ENCODE results near the gene NABP2. TPM values are rescaled to one million over a fixed set of nuclear protein-coding genes. Genes with fewer than 3 reads are reported as not detected.

The NABP2 gene
- total RNA-seq, 1 donor: 26.8 TPM

DNA sequence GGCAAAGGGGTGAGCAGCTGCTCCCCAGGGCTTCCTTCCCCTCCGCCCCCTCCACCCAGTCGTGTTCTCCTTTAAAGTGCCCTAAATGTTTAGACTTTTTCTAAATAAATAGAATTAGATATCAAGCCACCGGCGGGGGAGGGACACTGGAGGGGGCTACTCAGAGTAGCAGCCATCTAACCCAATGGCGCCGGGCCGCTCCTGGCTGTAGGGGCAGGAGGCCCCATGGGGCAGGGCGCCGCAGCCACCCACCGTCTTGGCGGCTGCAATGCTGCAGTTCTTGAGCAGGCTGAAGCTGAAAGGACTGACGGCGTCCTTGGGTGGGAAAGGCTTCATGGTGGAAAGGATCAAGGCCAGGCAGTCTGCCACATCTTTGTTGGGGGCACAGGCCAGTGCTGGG is 18.8 kb downstream of the NABP2 start:
- no peak for DNase-seq (ENCODE audit: insufficient read length, low spot score, missing footprints)
- peaks cover 5% of the 10 kb centered on the region for H3K79me2 ChIP-seq (ENCODE audit: insufficient read depth, low read length)
- no peak overlapping the region for H2AFZ ChIP-seq (ENCODE audit: low read length)
- TF ChIP-seq, protein P1, sequence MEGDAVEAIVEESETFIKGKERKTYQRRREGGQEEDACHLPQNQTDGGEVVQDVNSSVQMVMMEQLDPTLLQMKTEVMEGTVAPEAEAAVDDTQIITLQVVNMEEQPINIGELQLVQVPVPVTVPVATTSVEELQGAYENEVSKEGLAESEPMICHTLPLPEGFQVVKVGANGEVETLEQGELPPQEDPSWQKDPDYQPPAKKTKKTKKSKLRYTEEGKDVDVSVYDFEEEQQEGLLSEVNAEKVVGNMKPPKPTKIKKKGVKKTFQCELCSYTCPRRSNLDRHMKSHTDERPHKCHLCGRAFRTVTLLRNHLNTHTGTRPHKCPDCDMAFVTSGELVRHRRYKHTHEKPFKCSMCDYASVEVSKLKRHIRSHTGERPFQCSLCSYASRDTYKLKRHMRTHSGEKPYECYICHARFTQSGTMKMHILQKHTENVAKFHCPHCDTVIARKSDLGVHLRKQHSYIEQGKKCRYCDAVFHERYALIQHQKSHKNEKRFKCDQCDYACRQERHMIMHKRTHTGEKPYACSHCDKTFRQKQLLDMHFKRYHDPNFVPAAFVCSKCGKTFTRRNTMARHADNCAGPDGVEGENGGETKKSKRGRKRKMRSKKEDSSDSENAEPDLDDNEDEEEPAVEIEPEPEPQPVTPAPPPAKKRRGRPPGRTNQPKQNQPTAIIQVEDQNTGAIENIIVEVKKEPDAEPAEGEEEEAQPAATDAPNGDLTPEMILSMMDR (IDR thresholded peaks at IDR 0.05; ENCODE audit: extremely low read depth, low read depth, low read length): no peak
- H3K4me1 ChIP-seq (ENCODE audit: insufficient read depth, low read length): peaks cover 7% of the 10 kb centered on the region
- H4K20me1 ChIP-seq (ENCODE audit: insufficient read depth, low read length): peaks cover 52% of the 10 kb centered on the region
- H3K27me3 ChIP-seq (ENCODE audit: insufficient read depth, low read length): no peaks in the 10 kb centered on the region
- no peaks in the 10 kb centered on the region for H3K9me3 ChIP-seq (ENCODE audit: low read depth, low read length)
- H3K4me2 ChIP-seq (ENCODE audit: insufficient read depth, low read length): no peak overlapping the region
- no peak overlapping the region for H3K4me3 ChIP-seq (ENCODE audit: insufficient read depth, low read length)
- H3K27ac ChIP-seq (ENCODE audit: low read depth, low read length): no peak overlapping the region
- H3K36me3 ChIP-seq (ENCODE audit: insufficient read depth, low read length): peaks cover 81% of the 10 kb centered on the region

- Histone ChIP-seq H3K36me3 (ENCODE audit: insufficient read depth, low read length) (peaks cover 86% of the 10 kb centered on the region), H3K4me1 (ENCODE audit: insufficient read depth, low read length) (peaks cover 7% of the 10 kb centered on the region), H3K4me2 (ENCODE audit: insufficient read depth, low read length) (no peak overlapping the region), H2AFZ (ENCODE audit: low read length) (no peak overlapping the region), H4K20me1 (ENCODE audit: insufficient read depth, low read length) (peaks cover 56% of the 10 kb centered on the region), H3K79me2 (ENCODE audit: insufficient read depth, low read length) (peaks cover 9% of the 10 kb centered on the region), H3K4me3 (ENCODE audit: insufficient read depth, low read length) (no peak overlapping the region), H3K27ac (ENCODE audit: low read depth, low read length) (no peak overlapping the region), H3K27me3 (ENCODE audit: insufficient read depth, low read length) (no peaks in the 10 kb centered on the region), H3K9me3 (ENCODE audit: low read depth, low read length) (no peaks in the 10 kb centered on the region)
- TF ChIP-seq, protein P1 (IDR thresholded peaks at IDR 0.05; ENCODE audit: extremely low read depth, low read depth, low read length): no peak
- peak; percentile 88 for DNase-seq (ENCODE audit: insufficient read length, low spot score, missing footprints)
Observed at GRCh38 chr12:56243731-56244181, 19.6 kb downstream of the NABP2 start.

DNA sequence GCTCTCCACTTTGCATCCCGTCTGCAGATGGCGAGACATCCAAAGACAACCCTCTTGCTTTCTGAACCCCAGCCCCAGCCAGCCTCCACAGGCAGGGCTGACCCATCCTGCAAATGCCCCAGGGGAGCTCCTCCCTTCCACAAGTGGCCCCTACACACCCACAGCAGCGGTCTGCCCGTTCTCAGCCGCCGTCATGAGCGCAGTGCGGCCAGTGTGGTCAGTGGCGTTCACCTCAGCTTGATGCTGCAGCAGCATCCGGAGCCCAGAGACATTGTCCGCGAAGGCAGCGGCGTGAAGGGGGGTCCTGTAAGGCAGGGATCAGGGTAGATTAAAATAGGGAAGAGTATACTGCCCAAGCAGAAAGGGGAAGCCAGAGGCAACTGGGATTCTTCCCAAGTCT is 20.4 kb downstream of the NABP2 start:
- H3K4me2 ChIP-seq (ENCODE audit: insufficient read depth, low read length): no peak overlapping the region
- H3K79me2 ChIP-seq (ENCODE audit: insufficient read depth, low read length): peaks cover 13% of the 10 kb centered on the region
- peaks cover 7% of the 10 kb centered on the region for H3K4me1 ChIP-seq (ENCODE audit: insufficient read depth, low read length)
- TF ChIP-seq, protein P1 (IDR thresholded peaks at IDR 0.05; ENCODE audit: extremely low read depth, low read depth, low read length): no peak
- no peak overlapping the region for H3K27ac ChIP-seq (ENCODE audit: low read depth, low read length)
- H3K27me3 ChIP-seq (ENCODE audit: insufficient read depth, low read length): no peaks in the 10 kb centered on the region
- no peaks in the 10 kb centered on the region for H3K9me3 ChIP-seq (ENCODE audit: low read depth, low read length)
- H3K4me3 ChIP-seq (ENCODE audit: insufficient read depth, low read length): no peak overlapping the region
- peaks cover 91% of the 10 kb centered on the region for H3K36me3 ChIP-seq (ENCODE audit: insufficient read depth, low read length)
- no peak overlapping the region for H2AFZ ChIP-seq (ENCODE audit: low read length)
- peak; percentile 52 for DNase-seq (ENCODE audit: insufficient read length, low spot score, missing footprints)
- peaks cover 55% of the 10 kb centered on the region for H4K20me1 ChIP-seq (ENCODE audit: insufficient read depth, low read length)

GRCh38 chr12:56247923-56248322 is 23.8 kb downstream of the NABP2 start:
- no peak overlapping the region for H3K27ac ChIP-seq (ENCODE audit: low read depth, low read length)
- no peak overlapping the region for H3K4me2 ChIP-seq (ENCODE audit: insufficient read depth, low read length)
- DNase-seq (ENCODE audit: insufficient read length, low spot score, missing footprints): no peak
- TF ChIP-seq, protein P1 (IDR thresholded peaks at IDR 0.05; ENCODE audit: extremely low read depth, low read depth, low read length): no peak
- H3K36me3 ChIP-seq (ENCODE audit: insufficient read depth, low read length): peaks cover 90% of the 10 kb centered on the region
- H3K4me1 ChIP-seq (ENCODE audit: insufficient read depth, low read length): peaks cover 7% of the 10 kb centered on the region
- H3K4me3 ChIP-seq (ENCODE audit: insufficient read depth, low read length): no peak overlapping the region
- no peak overlapping the region for H2AFZ ChIP-seq (ENCODE audit: low read length)
- H3K9me3 ChIP-seq (ENCODE audit: low read depth, low read length): no peaks in the 10 kb centered on the region
- peaks cover 26% of the 10 kb centered on the region for H3K79me2 ChIP-seq (ENCODE audit: insufficient read depth, low read length)
- peaks cover 46% of the 10 kb centered on the region for H4K20me1 ChIP-seq (ENCODE audit: insufficient read depth, low read length)
- H3K27me3 ChIP-seq (ENCODE audit: insufficient read depth, low read length): no peaks in the 10 kb centered on the region
